ENCODE measurements around the gene ABHD1. TPM values are rescaled to one million over a fixed set of nuclear protein-coding genes. Genes with fewer than 3 reads are reported as not detected.
A peak's percentile ranks its signal among the peaks of the same experiment; 100 is the strongest.

The ABHD1 gene
- total RNA-seq, 5 donors from 2014 or later (not counting 1 experiment from before 2014, with no cell fraction given) = 0.66 to 1.4 (median 1.2) TPM

GRCh38 chr2:27125104-27125503, 1.5 kb downstream of the ABHD1 start:
- WGBS (ENCODE audit: insufficient coverage) = 60% methylated on average over 1 of the region's 3 CpGs
- peaks cover 0 to 4% of the 10 kb centered on the region in 2 experiments for H3K27me3 ChIP-seq (replicated peaks in 1 of 2; ENCODE audit: control insufficient read depth in 2 of 2, extremely low read depth in 1 of 2, insufficient read depth in 2 of 2, low read length in 1 of 2)
- Mint-ChIP-seq H3K27me3 (peaks cover 2 to 4% of the 10 kb centered on the region in 2 donors), H3K9me3 (no peaks in the 10 kb centered on the region), H3K27ac (no peak overlapping the region), H3K4me1 (peaks cover 10 to 13% (median 11%) of the 10 kb centered on the region in 3 donors), H3K4me3 (peak overlapping the region in 2 of 3 donors; percentile 60 to 95), H3K36me3 (no peaks in the 10 kb centered on the region)
- ATAC-seq (replicated peaks in 1 of 4) = no peak
- POLR2A ChIA-PET = interaction anchor here in 1 of 2 donors (1.2 kb wide), 1 partner anchor 9 kb away, joined by 5 read pairs; no protein-coding TSS in a partner anchor
- H3K9me3 ChIP-seq = no peaks in the 10 kb centered on the region
- H3K27ac ChIP-seq (ENCODE audit: low read length) = no peak overlapping the region
- H3K4me1 ChIP-seq (ENCODE audit: control insufficient read depth in 1 of 2, extremely low read depth in 1 of 2, insufficient read depth in 2 of 2, low read length in 2 of 2) = peaks cover 2 to 14% of the 10 kb centered on the region in 2 experiments
- CTCF ChIA-PET = interaction anchor here (0.6 kb wide), 2 partner anchors 36 to 348 kb away, joined by 3 read pairs; no protein-coding TSS in a partner anchor
- DNase-seq = no peak
- H3K4me3 ChIP-seq (ENCODE audit: control insufficient read depth in 1 of 2, extremely low read depth in 1 of 2, low read length in 1 of 2) = no peak overlapping the region
- H3K36me3 ChIP-seq (ENCODE audit: control insufficient read depth in 2 of 2, extremely low read depth in 1 of 2, insufficient read depth in 1 of 2, low read length in 1 of 2) = peaks cover 0 to 5% of the 10 kb centered on the region in 2 donors

DNA sequence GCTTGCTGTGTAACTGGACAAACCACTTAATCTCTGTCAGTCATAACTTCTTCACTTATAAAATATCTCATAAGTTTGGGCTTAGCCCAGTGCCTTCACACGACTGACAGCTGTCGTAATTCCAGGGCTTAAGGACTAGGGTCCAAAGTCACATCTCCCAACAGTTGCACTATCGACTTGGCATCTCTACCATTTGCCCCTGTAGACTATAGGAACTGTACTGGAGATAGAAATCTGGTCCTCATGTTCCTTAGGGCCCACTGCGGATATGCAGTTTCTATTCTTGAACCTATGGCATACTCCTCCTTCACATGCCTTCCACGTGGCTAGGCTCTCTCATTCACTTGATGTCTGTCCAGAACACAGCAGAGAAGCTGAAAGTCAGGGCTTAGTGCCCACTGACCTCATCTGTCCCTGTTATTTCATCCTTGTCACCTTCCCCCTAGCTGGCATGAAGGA, 2.7 kb downstream of the ABHD1 start:
- CTCF ChIA-PET = interaction anchor here in 1 of 2 donors (0.6 kb wide), 1 partner anchor 38 kb away, joined by 3 read pairs; no protein-coding TSS in a partner anchor
- POLR2A ChIA-PET = no interaction called here
- no peaks in the 10 kb centered on the region for H3K9me3 ChIP-seq
- H3K4me3 ChIP-seq (ENCODE audit: control insufficient read depth in 1 of 2, extremely low read depth in 1 of 2, low read length in 1 of 2) = no peak overlapping the region
- Mint-ChIP-seq H3K4me1 (peaks cover 13 to 16% (median 15%) of the 10 kb centered on the region in 3 donors), H3K4me3 (no peak overlapping the region), H3K27ac (no peak overlapping the region), H3K36me3 (peaks cover 6% of the 10 kb centered on the region), H3K9me3 (no peaks in the 10 kb centered on the region), H3K27me3 (no peaks in the 10 kb centered on the region)
- H3K27me3 ChIP-seq (replicated peaks in 1 of 2; ENCODE audit: control insufficient read depth in 2 of 2, extremely low read depth in 1 of 2, insufficient read depth in 2 of 2, low read length in 1 of 2) = no peaks in the 10 kb centered on the region
- DNase-seq (no peak), ATAC-seq (replicated peaks in 1 of 4) (no peak)
- no peak overlapping the region for H3K27ac ChIP-seq (ENCODE audit: low read length)
- peaks cover 2 to 14% of the 10 kb centered on the region in 2 experiments for H3K4me1 ChIP-seq (ENCODE audit: control insufficient read depth in 1 of 2, extremely low read depth in 1 of 2, insufficient read depth in 2 of 2, low read length in 2 of 2)
- peaks cover 6 to 17% of the 10 kb centered on the region in 2 donors for H3K36me3 ChIP-seq (ENCODE audit: control insufficient read depth in 2 of 2, extremely low read depth in 1 of 2, insufficient read depth in 1 of 2, low read length in 1 of 2)
- 50% methylated on average over 1 of the region's 5 CpGs for WGBS (ENCODE audit: insufficient coverage)

DNA sequence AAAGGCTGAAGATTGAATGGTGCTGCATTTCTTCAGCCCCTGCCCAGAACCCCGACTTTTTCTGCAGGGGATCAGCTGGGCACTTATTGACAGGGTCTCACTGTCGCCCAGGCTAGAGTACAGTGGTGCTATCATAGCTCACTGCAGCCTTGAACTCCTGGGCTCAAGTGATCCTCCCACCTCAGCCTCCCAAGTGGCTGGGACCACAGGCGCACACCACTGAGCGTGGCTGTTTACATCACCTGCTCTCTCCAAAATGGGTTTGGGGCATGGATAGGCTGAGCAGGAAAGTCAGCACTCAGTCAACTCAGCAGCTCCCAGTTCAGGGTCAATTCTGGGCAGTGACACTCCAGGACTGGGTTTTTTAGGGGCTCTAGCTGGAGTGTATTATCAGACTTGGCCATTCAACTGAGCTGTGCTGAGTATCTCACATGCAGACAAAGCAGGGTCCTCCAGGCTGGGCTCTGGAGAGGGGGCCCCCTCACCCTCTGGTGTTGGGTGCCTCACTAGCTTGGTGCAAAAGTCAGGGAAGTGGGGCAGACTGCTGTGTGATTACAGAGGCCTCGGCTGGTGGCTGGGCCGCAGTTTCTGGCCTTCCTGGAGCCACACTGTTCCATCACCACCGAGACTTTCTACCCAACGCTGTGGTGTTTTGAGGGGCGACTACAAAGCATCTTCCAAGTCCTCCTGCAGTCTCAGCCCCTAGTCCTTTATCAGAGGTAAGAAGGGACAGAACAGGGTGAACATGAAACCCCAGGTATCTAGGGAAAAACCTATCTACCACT, 4.5 kb downstream of the ABHD1 start:
- Mint-ChIP-seq H3K4me1 (peaks cover 17 to 23% (median 20%) of the 10 kb centered on the region in 3 donors), H3K27me3 (no peaks in the 10 kb centered on the region), H3K9me3 (no peaks in the 10 kb centered on the region), H3K27ac (peak overlapping the region in 1 of 2 donors; percentile 34), H3K4me3 (no peak overlapping the region), H3K36me3 (peaks cover 12% of the 10 kb centered on the region)
- H3K27me3 ChIP-seq (replicated peaks in 1 of 2; ENCODE audit: control insufficient read depth in 2 of 2, extremely low read depth in 1 of 2, insufficient read depth in 2 of 2, low read length in 1 of 2) = no peaks in the 10 kb centered on the region
- no peaks in the 10 kb centered on the region for H3K9me3 ChIP-seq
- H3K4me1 ChIP-seq (ENCODE audit: control insufficient read depth in 1 of 2, extremely low read depth in 1 of 2, insufficient read depth in 2 of 2, low read length in 2 of 2) = peaks cover 5 to 17% of the 10 kb centered on the region in 2 experiments
- H3K36me3 ChIP-seq (ENCODE audit: control insufficient read depth in 2 of 2, extremely low read depth in 1 of 2, insufficient read depth in 1 of 2, low read length in 1 of 2) = peaks cover 24 to 34% of the 10 kb centered on the region in 2 donors
- 90% methylated on average over 6 of the region's 9 CpGs for WGBS (ENCODE audit: insufficient coverage)
- POLR2A ChIA-PET = no interaction called here
- no peak overlapping the region for H3K4me3 ChIP-seq (ENCODE audit: control insufficient read depth in 1 of 2, extremely low read depth in 1 of 2, low read length in 1 of 2)
- no peak overlapping the region for H3K27ac ChIP-seq (ENCODE audit: low read length)
- CTCF ChIA-PET = no interaction called here
- ATAC-seq (replicated peaks in 1 of 4) (no peak), DNase-seq (no peak)

DNA sequence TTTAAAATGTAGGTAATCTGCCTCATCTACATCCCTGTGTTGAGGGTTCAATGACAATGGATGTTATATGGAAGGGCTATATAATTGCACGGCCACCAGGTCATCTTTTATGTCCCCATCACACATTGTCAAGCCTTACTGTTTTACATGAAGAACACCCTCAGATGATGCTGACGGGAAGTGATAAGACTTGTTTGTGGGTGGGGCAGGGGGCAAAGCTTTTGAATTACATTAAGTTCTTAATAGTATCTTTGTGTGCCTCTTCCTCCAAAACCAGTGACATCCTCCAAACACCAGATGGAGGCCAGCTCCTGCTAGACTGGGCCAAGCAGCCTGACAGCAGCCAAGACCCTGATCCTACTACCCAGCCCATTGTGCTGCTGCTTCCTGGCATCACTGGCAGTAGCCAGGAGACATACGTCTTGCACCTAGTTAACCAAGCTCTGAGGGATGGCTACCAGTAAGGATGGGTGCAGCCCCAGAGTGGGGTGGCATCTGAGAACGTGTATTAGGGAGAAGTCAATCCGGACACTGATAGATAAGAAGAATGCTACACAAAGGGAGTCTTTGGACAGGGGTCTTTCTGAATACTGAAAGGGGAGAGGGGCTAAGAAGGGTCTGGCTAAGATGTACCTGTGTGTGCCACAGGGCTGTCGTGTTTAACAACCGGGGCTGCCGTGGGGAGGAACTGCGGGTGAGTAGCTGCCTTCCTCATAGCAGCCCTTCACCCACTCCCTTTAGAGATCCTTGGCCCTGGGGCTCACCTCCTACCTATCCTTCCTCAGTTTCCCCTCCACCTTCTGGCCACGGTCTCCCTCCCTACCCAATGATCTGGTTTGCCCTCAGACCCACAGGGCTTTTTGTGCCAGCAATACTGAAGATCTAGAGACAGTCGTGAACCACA, 5.3 kb downstream of the ABHD1 start:
- H3K4me1 ChIP-seq (ENCODE audit: control insufficient read depth in 1 of 2, extremely low read depth in 1 of 2, insufficient read depth in 2 of 2, low read length in 2 of 2) = peaks cover 9 to 19% of the 10 kb centered on the region in 2 experiments
- 89% methylated on average over 4 of the region's 11 CpGs for WGBS (ENCODE audit: insufficient coverage)
- no peaks in the 10 kb centered on the region for H3K27me3 ChIP-seq (replicated peaks in 1 of 2; ENCODE audit: control insufficient read depth in 2 of 2, extremely low read depth in 1 of 2, insufficient read depth in 2 of 2, low read length in 1 of 2)
- Mint-ChIP-seq H3K4me3 (no peak overlapping the region), H3K4me1 (peaks cover 20 to 26% (median 22%) of the 10 kb centered on the region in 3 donors), H3K36me3 (peaks cover 13% of the 10 kb centered on the region), H3K9me3 (no peaks in the 10 kb centered on the region), H3K27ac (peak overlapping the region in 1 of 2 donors; percentile 31), H3K27me3 (no peaks in the 10 kb centered on the region)
- H3K27ac ChIP-seq (ENCODE audit: low read length) = no peak overlapping the region
- ATAC-seq (replicated peaks in 1 of 4) = no peak
- ChIA-PET CTCF (no interaction called here), POLR2A (no interaction called here)
- H3K4me3 ChIP-seq (ENCODE audit: control insufficient read depth in 1 of 2, extremely low read depth in 1 of 2, low read length in 1 of 2) = no peak overlapping the region
- no peaks in the 10 kb centered on the region for H3K9me3 ChIP-seq
- no peak for DNase-seq
- H3K36me3 ChIP-seq (ENCODE audit: control insufficient read depth in 2 of 2, extremely low read depth in 1 of 2, insufficient read depth in 1 of 2, low read length in 1 of 2) = peaks cover 24 to 34% of the 10 kb centered on the region in 2 donors

DNA sequence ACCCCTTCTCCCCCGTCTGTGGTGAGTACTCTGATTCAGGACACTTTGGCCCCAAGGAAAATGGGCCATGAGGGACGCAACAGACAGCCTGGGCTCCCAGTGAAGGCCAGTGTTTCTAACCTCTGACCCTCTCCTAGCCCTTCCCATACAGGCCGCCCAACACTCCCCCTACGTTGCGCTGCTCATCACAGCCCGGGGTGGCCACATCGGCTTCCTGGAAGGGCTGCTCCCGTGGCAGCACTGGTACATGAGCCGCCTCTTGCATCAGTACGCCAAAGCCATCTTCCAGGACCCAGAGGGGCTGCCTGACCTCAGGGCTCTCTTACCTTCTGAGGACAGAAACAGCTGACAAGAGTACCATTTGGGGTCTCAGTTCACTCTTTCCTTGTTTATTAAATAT, 6.8 kb downstream of the ABHD1 start:
- Histone ChIP-seq H3K27ac (ENCODE audit: low read length) (no peak overlapping the region), H3K27me3 (replicated peaks in 1 of 2; ENCODE audit: control insufficient read depth in 2 of 2, extremely low read depth in 1 of 2, insufficient read depth in 2 of 2, low read length in 1 of 2) (no peaks in the 10 kb centered on the region), H3K9me3 (no peaks in the 10 kb centered on the region), H3K4me1 (ENCODE audit: control insufficient read depth in 1 of 2, extremely low read depth in 1 of 2, insufficient read depth in 2 of 2, low read length in 2 of 2) (peaks cover 9 to 26% of the 10 kb centered on the region in 2 experiments), H3K4me3 (ENCODE audit: control insufficient read depth in 1 of 2, extremely low read depth in 1 of 2, low read length in 1 of 2) (no peak overlapping the region), H3K36me3 (ENCODE audit: control insufficient read depth in 2 of 2, extremely low read depth in 1 of 2, insufficient read depth in 1 of 2, low read length in 1 of 2) (peaks cover 24 to 34% of the 10 kb centered on the region in 2 donors)
- ChIA-PET CTCF (no interaction called here), POLR2A (no interaction called here)
- no peaks in the 10 kb centered on the region for H3K27me3 Mint-ChIP-seq
- no peak overlapping the region for H3K4me3 Mint-ChIP-seq
- peaks cover 13% of the 10 kb centered on the region for H3K36me3 Mint-ChIP-seq
- no peak for DNase-seq
- no peaks in the 10 kb centered on the region for H3K9me3 Mint-ChIP-seq
- peaks cover 25 to 31% (median 31%) of the 10 kb centered on the region in 3 donors for H3K4me1 Mint-ChIP-seq
- no peak for ATAC-seq (replicated peaks in 1 of 4)
- 90% methylated on average over 10 of the region's 10 CpGs for WGBS (ENCODE audit: insufficient coverage)
- H3K27ac Mint-ChIP-seq = no peak overlapping the region

DNA sequence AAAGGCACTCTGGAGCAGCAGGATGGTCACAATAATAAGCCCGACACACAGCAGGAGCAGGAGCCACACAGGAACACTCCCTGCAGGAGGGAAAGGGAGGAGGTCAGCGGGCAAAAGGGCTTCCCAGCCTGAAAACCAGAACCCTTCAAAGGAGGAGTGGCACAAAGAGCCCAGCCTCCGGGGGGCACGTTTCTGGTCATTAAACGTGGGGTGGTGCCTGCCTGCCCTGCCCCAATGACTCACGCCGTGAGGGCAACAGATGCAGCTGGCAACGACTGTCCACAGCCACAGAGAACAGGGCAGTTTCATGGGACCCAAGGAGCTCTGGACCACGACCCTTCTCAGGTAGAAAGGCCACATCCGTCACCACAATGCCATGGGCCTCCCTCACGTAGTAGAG, 7.8 kb downstream of the ABHD1 start:
- Mint-ChIP-seq H3K27ac (peak overlapping the region; percentile 8 to 22), H3K9me3 (no peaks in the 10 kb centered on the region), H3K36me3 (peaks cover 13% of the 10 kb centered on the region), H3K4me1 (peaks cover 25 to 33% (median 31%) of the 10 kb centered on the region in 3 donors), H3K27me3 (no peaks in the 10 kb centered on the region), H3K4me3 (peak overlapping the region in 2 of 3 donors; percentile 13 to 93)
- ChIA-PET CTCF (no interaction called here), POLR2A (no interaction called here)
- Histone ChIP-seq H3K27ac (ENCODE audit: low read length) (no peak overlapping the region), H3K27me3 (replicated peaks in 1 of 2; ENCODE audit: control insufficient read depth in 2 of 2, extremely low read depth in 1 of 2, insufficient read depth in 2 of 2, low read length in 1 of 2) (no peaks in the 10 kb centered on the region), H3K4me1 (ENCODE audit: control insufficient read depth in 1 of 2, extremely low read depth in 1 of 2, insufficient read depth in 2 of 2, low read length in 2 of 2) (peaks cover 9 to 27% of the 10 kb centered on the region in 2 experiments), H3K9me3 (no peaks in the 10 kb centered on the region), H3K36me3 (ENCODE audit: control insufficient read depth in 2 of 2, extremely low read depth in 1 of 2, insufficient read depth in 1 of 2, low read length in 1 of 2) (peaks cover 24 to 34% of the 10 kb centered on the region in 2 donors), H3K4me3 (ENCODE audit: control insufficient read depth in 1 of 2, extremely low read depth in 1 of 2, low read length in 1 of 2) (no peak overlapping the region)
- WGBS (ENCODE audit: insufficient coverage) = 95% methylated on average over 9 of the region's 11 CpGs
- ATAC-seq (replicated peaks in 1 of 4) (no peak), DNase-seq (no peak)

Measured in T-cell (primary cell).